GM18507 (cell line): ENCODE results near the gene SERBP1.
A peak's percentile ranks its signal among the peaks of the same experiment; 100 is the strongest.

ENCODE experiments used
- DNase-seq: peaks from one replicate; pipeline ENCODE4 v3.0.0; 2011; ENCODE audit warnings: low read depth; ENCODE audit not compliant: insufficient read length; ENCODE audit errors: extremely low spot score
- FAIRE-seq: peaks from 2 replicates; lab custom pipeline; 2011; peaks lifted over from hg19 to GRCh38; lab: Jason Lieb, UNC

Gene SERBP1

GRCh38 chr1:67372898-67373297, 57.3 kb downstream of the SERBP1 start:
- DNase-seq (no peak), FAIRE-seq (no peak)

- DNase-seq = no peak
- no peak for FAIRE-seq
These were observed 58.1 kb downstream of the SERBP1 start for GRCh38 chr1:67372136-67372535.

- no peak for DNase-seq
- FAIRE-seq = no peak
These were observed 58.5 kb downstream of the SERBP1 start for GRCh38 chr1:67371681-67372080.

- DNase-seq (no peak), FAIRE-seq (no peak)
These were observed 59.2 kb downstream of the SERBP1 start for GRCh38 chr1:67371043-67371442.

- FAIRE-seq (no peak), DNase-seq (no peak)
These were observed 62.1 kb downstream of the SERBP1 start for GRCh38 chr1:67368046-67368514.

GRCh38 chr1:67367370-67368045, 62.7 kb downstream of the SERBP1 start:
- no peak for FAIRE-seq
- DNase-seq = no peak

GRCh38 chr1:67361641-67362040, 68.6 kb downstream of the SERBP1 start:
- DNase-seq = no peak
- no peak for FAIRE-seq

- DNase-seq = no peak
- FAIRE-seq = peak; percentile 5
These were observed 70.6 kb downstream of the SERBP1 start for GRCh38 chr1:67359592-67359991.
